Thoracic aorta (tissue), 2 donors: ENCODE measurements around the gene RPN2. TPM values are rescaled to one million over a fixed set of nuclear protein-coding genes. Genes with fewer than 3 reads are reported as not detected.

ENCODE experiments used
- ATAC-seq: fragments of 150-250 bp; one replicate; pipeline ENCODE4 v1.8.0; 2017; ENCODE audit warnings: low read depth; ENCODE audit not compliant: insufficient number of reproducible peaks, low FRiP score
- DNase-seq: peaks from one replicate; pipeline ENCODE4 v3.0.0-alpha.2; 2020; ENCODE audit warnings: low spot score
- H3K27ac ChIP-seq, 2 donors: fragments of 200-600 bp; sonication (generic); 1 replicate in 1 of 2; 2 replicates in 1 of 2; pipeline ENCODE4 v1.5.1; 2016; ENCODE audit warnings: mild to moderate bottlenecking in 2 of 2, moderate library complexity in 2 of 2
- H3K27me3 ChIP-seq: fragments of 200-600 bp; sonication (generic); replicated peaks from 2 replicates; pipeline ENCODE4 v1.6.0; 2016; ENCODE audit warnings: mild to moderate bottlenecking; ENCODE audit not compliant: insufficient read depth
- H3K36me3 ChIP-seq: fragments of 200-600 bp; sonication (generic); one replicate; pipeline ENCODE4 v1.5.1; 2016
- H3K4me1 ChIP-seq, 2 donors: fragments of 200-600 bp; sonication (generic); 1 replicate in 1 of 2; 2 replicates in 1 of 2; pipeline versions ENCODE4 v1.5.1 to v1.6.0; 2016; ENCODE audit warnings: low read depth in 2 of 2, mild to moderate bottlenecking in 1 of 2; ENCODE audit not compliant: control insufficient read depth in 1 of 2
- H3K4me3 ChIP-seq: fragments of 200-600 bp; sonication (generic); 2 replicates; pipeline ENCODE4 v1.5.1; 2016; ENCODE audit warnings: mild to moderate bottlenecking
- H3K9me3 ChIP-seq: fragments of 200-600 bp; sonication (generic); 2 replicates; pipeline ENCODE4 v1.5.1; 2016
- CTCF ChIP-seq: fragments of 200-600 bp; sonication (generic); IDR thresholded peaks from one replicate; pipeline ENCODE4 v1.5.1; 2019; ENCODE audit warnings: antibody characterized with exemption
- total RNA-seq, 2 donors: library from RNA; depleted of rRNA; stranded (reverse); fragments of >200 nt; gene quantifications; one replicate each; pipeline versions ENCODE4 v1.1.0 to v1.2.3, GENCODE V29; 2016

RPN2 gene
- total RNA-seq, 2 donors from 2014 or later, result 128 to 156 TPM

DNA sequence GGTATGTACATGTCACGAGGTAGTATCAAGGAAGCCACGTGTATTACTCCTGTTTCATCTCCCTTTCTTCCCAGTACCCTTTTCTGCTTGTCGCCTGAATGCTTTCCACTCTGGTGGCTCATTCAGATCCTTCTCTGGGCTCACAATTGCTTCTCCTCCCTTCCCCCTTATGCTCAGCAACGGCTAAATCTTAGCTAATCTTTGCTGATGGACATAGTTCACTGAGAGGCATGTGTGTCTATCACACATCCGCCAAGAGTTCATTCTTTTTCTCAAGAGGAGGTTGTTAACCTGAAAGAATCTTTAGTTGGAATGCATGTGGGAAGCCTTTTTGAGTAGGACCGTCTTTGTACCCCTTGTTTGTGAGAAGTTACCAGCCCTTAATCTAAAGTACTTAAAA, 26.0 kb downstream of the RPN2 start:
- no peak for DNase-seq
- Histone ChIP-seq H3K27ac (no peak overlapping the region), H3K36me3 (peaks cover 41% of the 10 kb centered on the region), H3K4me1 (peaks cover 0 to 6% of the 10 kb centered on the region in 2 donors), H3K4me3 (no peak overlapping the region), H3K27me3 (no peaks in the 10 kb centered on the region), H3K9me3 (no peaks in the 10 kb centered on the region)
- TF ChIP-seq CTCF, result no peak
- ATAC-seq, result no peak

GRCh38 chr20:37205794-37206193, 26.7 kb downstream of the RPN2 start:
- Histone ChIP-seq H3K4me3 (no peak overlapping the region), H3K9me3 (no peaks in the 10 kb centered on the region), H3K27me3 (no peaks in the 10 kb centered on the region), H3K4me1 (peaks cover 0 to 6% of the 10 kb centered on the region in 2 donors), H3K36me3 (peaks cover 41% of the 10 kb centered on the region), H3K27ac (no peak overlapping the region)
- DNase-seq (no peak), ATAC-seq (no peak)
- no peak for TF ChIP-seq CTCF

DNA sequence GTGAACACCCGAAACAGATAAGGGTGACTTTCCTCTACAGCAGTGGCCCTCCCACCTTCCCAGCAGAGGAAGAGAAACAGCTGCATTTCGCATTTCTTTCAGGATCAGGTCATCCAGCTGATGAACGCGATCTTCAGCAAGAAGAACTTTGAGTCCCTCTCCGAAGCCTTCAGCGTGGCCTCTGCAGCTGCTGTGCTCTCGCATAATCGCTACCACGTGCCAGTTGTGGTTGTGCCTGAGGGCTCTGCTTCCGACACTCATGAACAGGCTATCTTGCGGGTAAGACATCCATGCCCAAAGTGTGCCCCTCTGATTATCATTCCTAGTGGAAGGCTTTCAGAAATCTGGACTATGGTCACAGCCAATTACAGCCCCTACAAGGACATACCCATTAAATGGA, 28.0 kb downstream of the RPN2 start:
- no peaks in the 10 kb centered on the region for H3K9me3 ChIP-seq
- ATAC-seq (no peak), DNase-seq (no peak)
- H3K4me3 ChIP-seq, result no peak overlapping the region
- peaks cover 47% of the 10 kb centered on the region for H3K36me3 ChIP-seq
- H3K27ac ChIP-seq, result no peak overlapping the region
- no peak for TF ChIP-seq CTCF
- no peaks in the 10 kb centered on the region for H3K27me3 ChIP-seq
- H3K4me1 ChIP-seq, result no peaks in the 10 kb centered on the region

- DNase-seq (no peak), ATAC-seq (no peak)
- no peaks in the 10 kb centered on the region for H3K9me3 ChIP-seq
- TF ChIP-seq CTCF, result no peak
- H3K36me3 ChIP-seq, result peaks cover 36% of the 10 kb centered on the region
- no peak overlapping the region for H3K4me3 ChIP-seq
- no peak overlapping the region for H3K27ac ChIP-seq
- H3K4me1 ChIP-seq, result no peaks in the 10 kb centered on the region
- H3K27me3 ChIP-seq, result no peaks in the 10 kb centered on the region
Measured at GRCh38 chr20:37209193-37209592, 30.1 kb downstream of the RPN2 start.

GRCh38 chr20:37209661-37210314, 30.7 kb downstream of the RPN2 start:
- no peak for TF ChIP-seq CTCF
- H3K36me3 ChIP-seq, result peaks cover 30% of the 10 kb centered on the region
- no peak for ATAC-seq
- H3K27me3 ChIP-seq, result no peaks in the 10 kb centered on the region
- H3K4me3 ChIP-seq, result no peak overlapping the region
- H3K27ac ChIP-seq, result no peak overlapping the region
- no peaks in the 10 kb centered on the region for H3K9me3 ChIP-seq
- no peak for DNase-seq
- H3K4me1 ChIP-seq, result no peaks in the 10 kb centered on the region
